OCI-LY1 (cell line): Measurements from ENCODE around the gene FAM184A.

ENCODE experiments used
- H2AFZ ChIP-seq: fragments of 200-600 bp; sonication (generic), shearing (Covaris generic); 2 replicates; pipeline ENCODE4 v1.6.0; 2014; ENCODE audit warnings: antibody characterized with exemption, mild to moderate bottlenecking, low read length
- H3F3A ChIP-seq: fragments of 200-600 bp; sonication (generic), shearing (Covaris generic); 2 replicates; pipeline ENCODE4 v1.6.0; 2014; ENCODE audit warnings: mild to moderate bottlenecking, antibody characterized with exemption, low read length, moderate library complexity; ENCODE audit not compliant: insufficient read depth
- H3K27ac ChIP-seq: fragments of 200-600 bp; sonication (generic); 2 replicates; pipeline ENCODE4 v1.5.1; 2014; ENCODE audit warnings: low read length, mixed run types, mild to moderate bottlenecking, low read depth; ENCODE audit not compliant: poor library complexity, severe bottlenecking
- H3K27me3 ChIP-seq: fragments of 200-600 bp; sonication (generic); 2 replicates; pipeline ENCODE4 v1.6.0; 2014; ENCODE audit warnings: antibody characterized with exemption, mild to moderate bottlenecking, low read length, moderate library complexity; ENCODE audit not compliant: insufficient read depth
- H3K36me3 ChIP-seq: fragments of 200-600 bp; sonication (generic); 2 replicates; pipeline ENCODE4 v1.6.1; 2014; ENCODE audit warnings: mild to moderate bottlenecking, antibody characterized with exemption, low read length, moderate library complexity, mixed read lengths; ENCODE audit not compliant: insufficient read depth
- H3K4me1 ChIP-seq: fragments of 200-600 bp; sonication (generic); 2 replicates; pipeline ENCODE4 v1.5.1; 2014; ENCODE audit warnings: mild to moderate bottlenecking, low read length, moderate library complexity; ENCODE audit not compliant: insufficient read depth, severe bottlenecking
- H3K4me2 ChIP-seq: fragments of 200-600 bp; sonication (generic), shearing (Covaris generic); 2 replicates; pipeline ENCODE4 v1.6.1; 2014; ENCODE audit warnings: low read length
- H3K4me3 ChIP-seq: fragments of 200-600 bp; sonication (generic); 2 replicates; pipeline ENCODE4 v1.5.1; 2014; ENCODE audit warnings: low read length, low read depth, mild to moderate bottlenecking, mixed read lengths; ENCODE audit not compliant: poor library complexity, severe bottlenecking
- H3K79me2 ChIP-seq: fragments of 200-600 bp; shearing (Covaris generic); 2 replicates; pipeline ENCODE4 v1.6.1; 2016; ENCODE audit warnings: mixed run types, low read length, mixed read lengths; ENCODE audit not compliant: insufficient read depth
- H3K9ac ChIP-seq: fragments of 200-600 bp; sonication (generic), shearing (Covaris generic); 2 replicates; pipeline ENCODE4 v1.6.1; 2014; ENCODE audit warnings: mild to moderate bottlenecking, low read length, mixed read lengths
- H3K9me2 ChIP-seq: fragments of 200-600 bp; sonication (generic), shearing (Covaris generic); 2 replicates; pipeline ENCODE4 v1.6.1; 2014; ENCODE audit warnings: low read depth, mild to moderate bottlenecking, low read length, mixed read lengths
- H3K9me3 ChIP-seq: fragments of 200-600 bp; shearing (Covaris generic); 2 replicates; pipeline ENCODE4 v1.6.1; 2014; ENCODE audit warnings: low read length, mixed read lengths
- H4K20me1 ChIP-seq: fragments of 200-600 bp; sonication (generic), shearing (Covaris generic); 2 replicates; pipeline ENCODE4 v1.6.0; 2016; ENCODE audit warnings: mild to moderate bottlenecking, low read length; ENCODE audit not compliant: insufficient read depth
- CTCF ChIP-seq: fragments of 200-600 bp; sonication (generic), shearing (Covaris generic); IDR thresholded peaks from 2 replicates; pipeline ENCODE4 v1.5.1; 2017; ENCODE audit warnings: mild to moderate bottlenecking, antibody characterized with exemption, low read length, moderate library complexity, mixed read lengths
- EZH2 ChIP-seq: fragments of 200-600 bp; sonication (generic), shearing (Covaris generic); IDR thresholded peaks from 2 replicates; pipeline ENCODE4 v1.8.0; 2017; ENCODE audit warnings: borderline replicate concordance, mixed run types, mild to moderate bottlenecking, antibody characterized with exemption, low read length, moderate library complexity, mixed read lengths

The FAM184A gene

GRCh38 chr6:118918329-118918725 is 160.1 kb downstream of the FAM184A start:
- peaks cover 83% of the 10 kb centered on the region for H3K36me3 ChIP-seq
- no peaks in the 10 kb centered on the region for H3K9me2 ChIP-seq
- TF ChIP-seq EZH2 (no peak), CTCF (no peak)
- H3K4me3 ChIP-seq = no peak overlapping the region
- no peaks in the 10 kb centered on the region for H3K79me2 ChIP-seq
- no peaks in the 10 kb centered on the region for H3K27me3 ChIP-seq
- no peaks in the 10 kb centered on the region for H4K20me1 ChIP-seq
- H3K4me2 ChIP-seq = no peak overlapping the region
- no peaks in the 10 kb centered on the region for H3K9me3 ChIP-seq
- H2AFZ ChIP-seq = no peak overlapping the region
- no peak overlapping the region for H3K9ac ChIP-seq
- no peaks in the 10 kb centered on the region for H3K4me1 ChIP-seq
- no peaks in the 10 kb centered on the region for H3F3A ChIP-seq
- no peak overlapping the region for H3K27ac ChIP-seq

- H3K4me1 ChIP-seq = no peaks in the 10 kb centered on the region
- no peaks in the 10 kb centered on the region for H3F3A ChIP-seq
- no peaks in the 10 kb centered on the region for H3K79me2 ChIP-seq
- H3K4me2 ChIP-seq = no peak overlapping the region
- H3K9me2 ChIP-seq = no peaks in the 10 kb centered on the region
- no peak overlapping the region for H2AFZ ChIP-seq
- H3K9me3 ChIP-seq = no peaks in the 10 kb centered on the region
- TF ChIP-seq CTCF (no peak), EZH2 (no peak)
- H3K27me3 ChIP-seq = no peaks in the 10 kb centered on the region
- no peak overlapping the region for H3K27ac ChIP-seq
- H3K36me3 ChIP-seq = peaks cover 83% of the 10 kb centered on the region
- no peak overlapping the region for H3K4me3 ChIP-seq
- no peaks in the 10 kb centered on the region for H4K20me1 ChIP-seq
- H3K9ac ChIP-seq = no peak overlapping the region
Measured at GRCh38 chr6:118917546-118918328, 160.7 kb downstream of the FAM184A start.

- TF ChIP-seq EZH2 = no peak
- TF ChIP-seq CTCF = no peak
- Histone ChIP-seq H3K9me3 (no peaks in the 10 kb centered on the region), H3K9ac (no peak overlapping the region), H3K36me3 (peaks cover 82% of the 10 kb centered on the region), H3F3A (no peaks in the 10 kb centered on the region), H3K4me1 (no peaks in the 10 kb centered on the region), H3K27me3 (no peaks in the 10 kb centered on the region), H3K9me2 (no peaks in the 10 kb centered on the region), H3K79me2 (no peaks in the 10 kb centered on the region), H3K27ac (no peak overlapping the region), H2AFZ (no peak overlapping the region), H3K4me2 (no peak overlapping the region), H3K4me3 (no peak overlapping the region), H4K20me1 (no peaks in the 10 kb centered on the region)
Measured at GRCh38 chr6:118914598-118914997, 163.9 kb downstream of the FAM184A start.
